HG02610 (cell line): ENCODE results near the gene CTU1.

Experiments used
- ATAC-seq: cut with Tn5 transposase; IDR thresholded peaks from one replicate; pipeline ENCODE4 v1.9.1; 2021; ENCODE audit warnings: mild to moderate bottlenecking, moderate library complexity; ENCODE audit not compliant: unreplicated experiment

CTU1 gene

GRCh38 chr19:51084505-51084904, 23.7 kb downstream of the CTU1 start:
- ATAC-seq, result no peak

- no peak for ATAC-seq
Observed at GRCh38 chr19:51083783-51084182, 24.4 kb downstream of the CTU1 start.

DNA sequence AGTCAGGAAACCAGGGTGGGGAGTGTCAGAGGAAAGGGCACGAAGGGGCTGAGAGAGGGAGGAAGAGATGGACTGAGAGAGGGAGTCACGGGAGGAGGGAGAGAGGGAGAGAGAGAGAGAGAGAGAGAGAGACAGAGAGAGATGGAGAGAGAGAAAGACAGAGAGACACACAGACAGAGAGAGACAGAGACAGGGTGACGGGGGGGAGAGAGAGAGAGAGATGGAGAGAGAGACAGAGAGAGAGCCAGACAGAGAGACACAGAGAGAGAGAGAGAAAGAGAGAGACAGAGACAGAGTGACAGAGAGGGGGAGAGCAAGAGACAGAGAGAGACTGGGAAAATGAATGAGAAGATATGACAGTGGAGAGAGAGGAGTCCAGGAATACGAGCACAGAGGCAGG, 25.0 kb downstream of the CTU1 start:
- no peak for ATAC-seq

DNA sequence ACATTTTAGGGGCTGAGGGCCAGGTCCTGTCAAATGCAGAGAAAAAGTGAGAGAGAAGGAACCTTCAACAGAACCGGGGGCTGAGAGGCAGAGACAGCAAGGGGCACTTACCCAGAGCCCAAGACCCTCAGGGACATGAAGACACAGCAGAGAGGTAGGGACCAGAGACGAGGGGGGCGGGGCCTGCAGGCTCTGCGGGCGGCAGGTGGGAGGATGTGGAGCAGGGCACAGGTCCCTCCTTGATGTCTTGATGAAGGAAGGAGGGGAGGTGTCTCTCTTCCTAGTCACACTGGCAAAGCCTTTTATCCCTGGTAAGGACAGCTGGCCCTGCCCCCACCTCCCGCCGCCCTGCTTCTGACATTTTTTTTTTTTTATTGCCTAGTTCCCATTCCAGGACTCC, 25.6 kb downstream of the CTU1 start, which contains the start of gene KLK14:
TSS of gene KLK14 (minus strand) at position 277 of the 400 bp plus-strand sequence. CDS start at position 4, 273 bp downstream.
- no peak for ATAC-seq

DNA sequence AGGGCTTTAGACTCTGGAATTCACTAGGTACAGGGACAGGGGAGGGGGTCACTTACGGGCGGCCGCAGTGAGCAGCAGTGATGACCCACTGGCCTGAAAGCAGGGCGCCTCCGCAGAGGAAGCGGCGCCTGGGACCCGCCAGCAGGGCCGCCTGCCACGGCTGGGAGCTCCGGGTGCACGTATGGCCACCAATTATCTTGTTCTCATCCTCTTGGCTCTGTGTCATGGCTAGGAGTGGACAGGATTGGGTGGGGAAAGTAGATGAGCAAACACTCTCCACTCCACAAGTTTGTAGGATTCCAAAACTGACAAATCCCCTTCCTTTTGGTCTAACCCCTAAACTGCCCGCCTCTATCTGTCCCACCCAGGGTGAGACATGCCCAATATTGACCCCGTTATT, 26.7 kb downstream of the CTU1 start:
- ATAC-seq, result no peak

GRCh38 chr19:51079481-51080110, 28.6 kb downstream of the CTU1 start:
- ATAC-seq, result no peak

DNA sequence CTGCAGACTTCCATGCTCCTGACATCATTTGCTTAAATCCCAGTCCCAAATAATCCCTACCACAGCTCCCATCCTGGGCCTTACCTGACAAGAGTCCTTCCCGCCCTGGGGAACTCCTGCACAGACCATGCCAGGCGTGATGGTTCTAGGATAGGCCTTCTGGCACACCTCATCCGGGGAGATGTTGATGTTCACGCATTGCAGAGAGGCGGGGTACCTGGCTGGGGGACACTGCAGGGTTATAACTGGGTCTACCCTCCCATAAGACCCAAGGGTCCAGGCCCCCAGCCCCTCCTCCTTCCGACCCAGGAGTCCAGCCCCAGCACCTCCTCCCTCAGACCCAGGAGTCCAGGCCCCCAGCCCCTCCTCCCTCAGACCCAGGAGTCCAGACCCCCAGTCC, 29.5 kb downstream of the CTU1 start:
- no peak for ATAC-seq

DNA sequence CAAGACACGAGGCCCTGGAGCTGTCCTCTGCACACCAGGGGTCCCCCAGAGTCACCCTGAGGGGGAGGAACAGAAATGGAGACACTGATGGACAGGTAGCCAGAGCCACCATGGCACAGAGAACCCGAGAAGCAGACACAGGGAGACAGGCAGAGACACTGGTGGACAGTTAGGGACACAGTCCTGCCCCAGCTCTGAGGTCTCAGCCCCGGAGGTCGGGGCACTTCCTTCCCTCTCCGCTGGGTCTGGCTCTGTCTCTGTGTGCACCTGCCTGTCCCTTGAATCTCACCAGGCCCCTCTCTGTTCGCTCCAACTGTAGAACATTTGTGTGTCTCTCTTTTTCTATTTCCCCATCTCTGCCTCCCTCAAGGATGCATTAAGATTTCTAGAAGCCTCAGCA, 30.1 kb downstream of the CTU1 start:
- ATAC-seq, result no peak

- ATAC-seq, result no peak
Observed at GRCh38 chr19:51076631-51077213, 31.5 kb downstream of the CTU1 start.

DNA sequence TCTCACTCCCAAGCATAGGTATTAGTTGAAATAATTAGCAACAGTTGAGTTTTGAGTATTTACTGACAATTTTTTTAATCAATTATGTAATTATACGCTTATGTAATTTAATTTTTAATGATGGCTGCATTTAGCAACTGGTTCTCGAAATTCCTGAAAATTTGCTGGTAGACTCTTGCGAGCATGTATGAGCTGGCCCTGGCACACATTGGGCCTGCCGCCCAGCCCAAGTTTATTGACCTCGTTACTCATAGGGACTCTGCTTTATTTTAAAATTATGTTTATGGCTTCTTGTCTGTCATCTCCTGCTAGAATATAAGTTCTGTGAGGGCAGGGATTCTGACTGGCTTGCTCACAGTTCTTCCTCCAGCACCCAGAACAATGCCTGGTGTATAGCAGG, 32.2 kb downstream of the CTU1 start:
- ATAC-seq, result no peak

DNA sequence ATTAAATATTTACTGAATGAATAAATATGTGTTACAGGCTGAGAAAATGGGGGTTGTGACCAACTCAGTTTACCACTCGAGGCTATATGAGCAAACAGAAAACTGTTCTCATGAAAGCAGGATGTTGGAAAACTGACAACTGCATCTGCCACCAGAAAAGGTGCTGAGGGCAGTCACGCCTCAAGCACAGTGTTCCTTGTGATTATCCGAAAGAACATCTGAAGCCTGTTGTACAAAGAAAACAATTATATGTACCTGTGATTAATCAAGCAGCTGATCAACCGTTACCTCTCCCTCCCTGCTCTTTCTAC, 37.2 kb downstream of the CTU1 start:
- ATAC-seq, result no peak

DNA sequence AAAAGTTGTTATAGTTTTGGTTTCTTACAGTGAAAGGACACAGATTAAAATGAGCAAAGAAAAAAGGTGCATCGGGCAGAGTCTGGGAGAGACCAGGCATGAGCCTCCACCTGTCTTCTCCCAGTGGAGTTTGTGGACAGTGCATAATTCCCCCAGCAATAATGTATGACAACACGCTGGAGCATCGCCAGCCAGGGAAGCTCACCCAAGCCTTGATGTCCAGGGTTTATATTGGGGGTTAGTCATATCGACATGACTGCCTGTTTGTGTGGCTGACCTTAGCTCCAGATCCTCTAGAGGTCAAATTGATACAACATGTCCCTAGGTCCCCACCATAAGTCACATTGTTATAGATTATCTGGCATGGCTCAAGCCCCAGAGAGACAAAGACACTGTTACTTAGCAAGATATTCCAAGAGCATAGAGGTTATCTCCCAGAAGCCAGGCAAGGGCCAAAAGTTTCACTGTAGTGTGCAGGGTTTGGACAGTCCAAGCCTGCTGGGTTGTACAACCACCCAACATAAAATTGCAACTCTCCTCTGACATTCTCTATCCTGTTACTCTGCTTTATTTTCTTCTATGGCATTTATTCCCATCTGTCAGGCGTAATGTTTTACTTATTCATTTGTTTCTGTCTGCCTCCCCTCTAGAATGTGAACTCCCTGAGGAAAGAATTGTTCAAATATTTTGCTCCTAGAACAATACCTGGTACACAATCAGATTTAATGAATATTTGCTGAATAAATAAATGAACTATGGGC, 37.7 kb downstream of the CTU1 start:
- no peak for ATAC-seq

GRCh38 chr19:51066393-51067186, 41.6 kb downstream of the CTU1 start:
- no peak for ATAC-seq

DNA sequence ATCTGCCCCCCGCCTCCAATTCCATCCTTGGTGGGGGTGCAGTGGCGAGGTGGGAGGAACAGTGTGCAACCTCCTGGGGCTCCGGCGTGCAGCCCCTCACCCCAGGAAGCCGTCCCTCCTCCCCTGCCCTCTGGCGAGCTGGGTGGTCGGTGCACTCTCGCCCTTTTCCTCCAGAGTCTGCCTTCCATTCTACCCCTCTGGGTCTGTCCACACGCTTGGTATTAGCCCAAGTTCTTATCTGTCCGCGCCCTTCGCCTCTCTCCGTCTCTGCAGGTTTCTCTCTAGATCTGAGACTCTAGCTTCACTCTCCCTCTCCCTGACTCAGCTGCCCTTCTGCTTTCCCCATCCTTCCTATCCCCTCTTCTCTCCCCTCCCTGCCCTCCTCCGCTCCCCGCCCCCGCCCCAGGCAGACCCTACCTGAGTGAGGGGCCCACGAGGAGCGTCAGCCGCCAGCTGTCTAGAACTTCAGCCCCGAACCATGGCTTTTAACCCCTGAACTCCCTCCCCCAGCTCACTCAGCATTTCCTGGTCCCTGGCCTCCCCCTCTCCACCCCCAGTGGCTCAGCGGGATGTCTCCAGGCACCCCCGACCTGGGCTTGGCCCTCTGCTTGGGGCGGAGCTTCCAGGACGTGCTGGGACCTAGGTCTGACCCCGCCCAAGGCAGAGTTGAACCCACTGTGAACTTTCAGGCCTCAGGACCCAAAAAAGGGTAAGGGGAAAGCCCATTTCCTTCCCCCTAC, 42.8 kb downstream of the CTU1 start:
- no peak for ATAC-seq

GRCh38 chr19:51064534-51065220, 43.5 kb downstream of the CTU1 start, which contains the start of gene KLK13:
KLK13 (minus strand) TSS chr19:51065092; CDS start chr19:51065067, 25 bp downstream.
- ATAC-seq, result no peak

DNA sequence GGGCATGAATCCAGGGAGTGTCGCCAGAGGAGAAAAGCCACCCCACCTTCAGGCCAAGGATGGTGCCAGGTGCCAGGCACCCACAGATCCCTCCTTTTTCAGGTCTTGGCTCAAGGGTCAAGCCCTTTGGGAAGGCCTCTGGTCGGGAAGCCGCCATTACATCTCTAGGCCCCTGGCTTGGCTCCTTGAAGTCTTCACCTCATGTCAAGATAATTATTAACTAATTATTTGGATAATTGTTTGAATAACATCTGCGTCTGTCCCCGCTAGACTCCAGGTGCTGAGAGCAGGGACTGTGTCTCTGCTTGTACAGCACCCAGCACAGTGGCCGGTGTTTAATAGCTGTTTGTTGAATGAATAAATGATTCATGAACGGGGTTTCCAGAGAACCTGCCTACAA, 44.5 kb downstream of the CTU1 start:
- no peak for ATAC-seq

DNA sequence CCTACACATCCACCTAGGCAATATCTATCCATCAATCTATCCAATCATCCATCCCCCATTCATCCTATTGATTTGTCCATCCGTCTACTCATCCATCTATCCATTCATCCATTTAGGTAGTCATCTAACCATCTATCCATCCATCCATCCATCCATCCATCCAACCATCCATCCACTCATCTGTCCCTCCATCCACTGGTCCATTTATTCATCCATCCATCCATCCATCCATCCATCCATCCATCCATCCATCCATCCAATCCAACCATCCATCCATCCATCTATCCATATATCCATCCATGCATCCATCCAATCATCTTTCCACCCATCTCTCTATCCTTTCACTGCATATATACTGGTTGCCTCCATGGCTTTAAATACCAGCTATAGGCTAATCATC, 47.2 kb downstream of the CTU1 start:
- ATAC-seq, result no peak

- ATAC-seq, result no peak
Observed at GRCh38 chr19:51060336-51060735, 47.9 kb downstream of the CTU1 start.

DNA sequence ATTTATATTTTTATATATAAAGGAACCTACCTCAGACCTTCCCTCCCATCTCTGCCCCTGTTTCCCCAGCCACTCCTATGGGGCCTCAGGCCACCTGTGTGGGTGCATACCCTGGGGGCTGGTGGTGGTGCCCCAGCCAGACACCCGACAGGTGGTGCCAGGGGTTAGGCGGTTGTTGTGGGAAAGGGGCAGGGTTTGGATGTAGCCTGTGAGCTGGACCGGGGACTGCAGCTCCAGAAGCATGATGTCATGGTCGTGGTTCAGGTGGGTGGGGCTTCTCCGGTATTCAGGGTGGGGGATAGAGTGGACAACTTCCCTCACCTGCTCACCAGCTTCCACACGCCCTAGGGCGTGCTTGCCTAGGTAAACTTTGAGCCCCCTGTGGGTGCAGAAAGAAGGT, 48.5 kb downstream of the CTU1 start:
- ATAC-seq, result no peak

DNA sequence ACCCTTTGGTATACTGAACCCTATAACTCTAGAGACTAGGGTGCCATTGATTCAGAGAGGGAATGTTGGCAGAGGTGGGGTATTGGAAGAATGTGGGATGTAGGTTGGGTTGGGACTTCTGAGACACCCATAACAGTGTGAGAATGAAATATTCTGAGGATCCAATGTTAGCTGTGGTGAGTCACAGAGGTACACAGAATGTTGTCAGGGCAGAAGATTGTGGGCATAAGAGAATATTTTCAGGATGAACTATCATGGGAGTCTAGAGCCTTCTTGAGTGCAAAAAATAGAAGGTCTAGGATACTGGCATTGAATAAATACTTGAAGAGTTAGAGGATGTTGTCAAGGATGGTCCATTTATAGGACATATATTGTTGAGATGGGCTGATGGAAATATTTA, 52.3 kb downstream of the CTU1 start:
- ATAC-seq, result no peak
